HG03457 (cell line): ENCODE data around the gene HOXA10.

Experiments
- ATAC-seq: cut with Tn5 transposase; IDR thresholded peaks from one replicate; pipeline ENCODE4 v1.9.1; 2021; ENCODE audit warnings: moderate number of reproducible peaks; ENCODE audit not compliant: unreplicated experiment

Gene HOXA10

DNA sequence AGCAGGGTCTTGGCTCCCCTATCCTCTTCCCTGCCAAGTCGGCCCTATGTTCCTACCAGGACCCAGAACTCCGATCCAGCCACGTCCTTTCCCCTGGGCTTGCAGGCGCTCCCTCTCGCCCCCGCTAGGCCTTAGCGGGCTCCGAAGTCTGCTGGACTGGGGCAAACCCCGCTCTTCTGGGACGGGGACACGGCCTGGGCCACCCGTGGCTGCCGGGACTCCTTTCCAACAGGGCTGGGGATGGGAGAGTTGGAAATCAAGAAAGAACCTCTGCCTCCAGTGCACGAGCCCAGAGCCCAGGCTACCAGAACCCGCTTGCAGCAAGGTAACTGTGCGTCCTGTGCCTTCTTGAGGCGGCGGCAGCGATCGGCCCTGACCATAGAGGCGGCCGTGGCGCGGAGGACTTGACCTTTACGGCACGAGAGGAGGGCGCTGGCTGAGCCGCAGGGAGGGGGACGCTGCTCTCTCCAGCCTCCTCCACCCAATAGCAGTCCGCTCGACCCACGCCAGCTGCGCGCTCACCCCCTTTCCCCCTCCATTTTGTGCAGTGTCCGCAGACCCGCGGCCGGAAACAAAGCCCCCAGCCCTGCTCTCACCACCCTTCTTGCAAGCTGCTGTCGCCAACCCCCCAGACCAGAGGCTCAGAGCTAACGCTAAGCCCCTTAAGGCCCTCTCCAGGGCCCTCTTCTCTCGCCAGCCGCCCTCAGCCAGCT is 17.9 kb upstream of the HOXA10 start:
- no peak for ATAC-seq

DNA sequence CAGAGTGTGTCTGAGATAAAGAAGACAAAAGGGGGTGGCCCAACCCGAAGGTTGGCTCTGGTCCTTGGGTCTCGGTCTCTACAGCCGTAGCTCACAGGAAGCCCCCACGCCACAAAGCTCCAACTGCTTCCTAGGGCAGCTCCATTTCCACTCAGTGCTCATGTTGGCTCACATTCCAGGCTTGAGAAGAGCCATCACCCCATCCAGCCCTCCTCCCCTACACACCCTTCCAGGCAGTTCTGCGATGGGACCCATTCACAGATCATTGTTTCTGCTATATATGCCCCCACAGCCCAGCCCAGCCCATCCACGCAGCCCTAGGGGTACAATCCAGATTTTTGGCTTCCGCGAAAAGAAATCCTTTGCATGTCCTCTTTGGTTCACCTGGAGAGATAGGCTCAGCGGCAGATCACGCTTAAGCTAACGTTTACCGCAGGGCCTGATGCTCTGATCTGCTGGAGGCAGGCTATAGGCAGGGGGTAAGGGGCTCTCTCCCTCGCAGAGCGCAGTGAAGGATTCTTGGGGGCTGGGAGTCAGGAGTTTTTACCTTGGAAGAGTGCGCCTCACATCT is 17.1 kb upstream of the HOXA10 start:
- no peak for ATAC-seq

DNA sequence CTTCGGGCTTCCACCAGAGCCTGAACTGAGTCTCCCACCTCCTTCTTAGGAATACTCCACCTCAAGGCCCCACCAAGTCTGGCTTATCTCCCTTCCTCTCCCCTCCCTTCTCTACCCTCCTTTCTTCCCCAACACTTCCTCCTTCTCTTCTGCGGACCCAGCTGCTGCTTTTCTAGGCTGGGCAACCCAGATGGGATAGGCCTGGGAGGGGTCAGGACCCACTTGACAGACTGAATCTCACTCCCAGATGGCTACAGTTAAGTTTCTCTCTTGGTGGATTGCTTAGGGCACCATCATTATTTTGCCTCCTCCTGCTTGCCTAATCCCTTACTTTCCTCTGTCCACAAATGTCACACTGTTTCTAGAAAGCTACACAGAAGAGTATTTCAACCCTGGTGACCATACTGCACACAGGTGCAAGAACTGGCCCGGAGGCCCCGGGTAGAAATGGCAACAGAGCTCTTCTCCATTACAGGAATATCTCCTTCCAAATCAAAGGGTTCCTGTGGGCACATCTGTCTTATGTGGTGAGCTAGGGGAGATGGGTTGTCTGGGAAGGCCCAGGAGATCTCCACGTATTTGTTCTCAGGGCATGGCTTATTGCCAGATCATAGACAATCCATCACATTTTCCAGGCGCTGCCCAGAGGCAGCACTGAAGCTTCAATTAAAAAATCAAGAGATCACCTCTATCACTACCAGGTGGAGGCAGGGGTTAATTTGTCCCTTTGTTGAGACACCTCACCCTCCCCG is 16.1 kb upstream of the HOXA10 start:
- ATAC-seq = no peak

DNA sequence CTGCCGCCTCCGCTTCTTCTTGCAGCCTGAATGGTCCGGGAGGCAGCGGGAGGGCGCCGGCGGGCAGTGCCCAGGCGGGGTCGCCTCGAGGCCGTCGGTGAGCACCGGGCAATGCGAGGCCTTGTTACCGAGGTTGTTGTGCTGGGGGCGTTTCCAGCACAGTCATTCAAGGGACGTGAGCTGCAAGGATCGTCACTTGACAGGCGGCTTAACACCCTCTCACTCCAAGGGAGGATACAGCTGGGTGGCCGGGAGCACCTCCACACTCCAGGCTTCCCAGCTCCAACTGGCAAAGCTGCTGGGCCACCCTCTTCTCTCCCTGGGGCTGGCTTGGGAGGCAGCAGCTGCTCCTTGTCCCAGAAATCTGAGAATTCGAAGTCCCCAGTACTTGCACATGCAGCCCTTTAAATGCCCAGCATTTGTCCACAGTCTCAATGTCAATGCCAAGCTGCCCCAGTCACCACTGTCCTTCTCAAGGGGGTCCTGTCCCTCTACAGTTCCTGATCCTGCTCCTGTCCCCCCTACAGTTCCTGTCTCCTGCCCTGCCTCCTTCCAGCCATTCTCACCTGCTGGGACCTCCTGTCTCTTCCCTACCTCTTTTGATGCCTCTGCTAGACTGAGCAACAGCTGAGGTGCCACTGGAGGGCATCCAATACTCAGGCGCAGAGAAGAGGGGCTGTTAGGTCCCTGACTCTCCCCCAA is 15.3 kb upstream of the HOXA10 start:
- no peak for ATAC-seq

DNA sequence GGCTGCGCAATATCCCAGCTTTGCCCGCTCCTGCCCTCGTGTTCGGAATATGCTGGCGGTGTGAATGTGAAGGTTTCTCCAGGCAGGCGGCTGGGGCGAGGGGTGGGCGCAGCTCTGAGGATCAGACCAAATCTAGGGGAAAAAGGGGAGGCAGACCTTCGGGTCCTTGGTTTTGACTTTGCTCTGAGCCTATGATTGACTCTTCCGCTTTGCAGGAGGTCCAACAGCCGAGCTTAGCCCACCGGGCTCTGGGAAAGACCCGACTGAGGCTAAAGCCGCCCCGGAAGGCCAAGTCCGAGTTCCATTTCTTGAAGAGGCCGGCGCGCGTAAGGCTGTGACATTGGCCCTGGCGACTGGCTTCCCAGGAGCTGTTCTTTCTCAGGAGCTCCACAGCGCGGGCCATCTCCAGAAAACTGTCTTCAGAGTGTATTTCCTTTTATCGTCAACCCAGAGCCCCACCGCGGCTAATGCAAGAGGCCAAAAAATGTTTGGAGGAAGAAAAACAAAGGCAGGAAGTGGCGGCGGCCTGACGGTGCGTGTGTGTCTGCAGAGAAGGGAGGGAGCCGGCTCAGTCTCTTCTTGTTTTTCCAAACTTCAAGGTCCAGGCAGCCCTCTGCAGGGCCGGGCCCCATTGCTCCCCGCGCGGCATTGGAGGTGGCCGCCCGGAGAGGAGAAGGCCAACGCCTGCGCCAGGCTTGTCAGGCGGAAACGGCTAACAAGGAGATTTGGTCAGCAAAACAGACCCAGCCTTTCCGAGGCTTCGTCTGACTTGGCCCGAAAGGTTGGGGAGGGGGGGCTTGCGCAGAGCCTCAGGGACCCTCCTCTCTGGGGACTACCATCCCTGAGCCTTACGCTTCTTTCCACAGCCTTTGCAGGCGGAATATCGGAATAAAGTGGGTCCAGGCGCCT is 14.5 kb upstream of the HOXA10 start:
- ATAC-seq = no peak

DNA sequence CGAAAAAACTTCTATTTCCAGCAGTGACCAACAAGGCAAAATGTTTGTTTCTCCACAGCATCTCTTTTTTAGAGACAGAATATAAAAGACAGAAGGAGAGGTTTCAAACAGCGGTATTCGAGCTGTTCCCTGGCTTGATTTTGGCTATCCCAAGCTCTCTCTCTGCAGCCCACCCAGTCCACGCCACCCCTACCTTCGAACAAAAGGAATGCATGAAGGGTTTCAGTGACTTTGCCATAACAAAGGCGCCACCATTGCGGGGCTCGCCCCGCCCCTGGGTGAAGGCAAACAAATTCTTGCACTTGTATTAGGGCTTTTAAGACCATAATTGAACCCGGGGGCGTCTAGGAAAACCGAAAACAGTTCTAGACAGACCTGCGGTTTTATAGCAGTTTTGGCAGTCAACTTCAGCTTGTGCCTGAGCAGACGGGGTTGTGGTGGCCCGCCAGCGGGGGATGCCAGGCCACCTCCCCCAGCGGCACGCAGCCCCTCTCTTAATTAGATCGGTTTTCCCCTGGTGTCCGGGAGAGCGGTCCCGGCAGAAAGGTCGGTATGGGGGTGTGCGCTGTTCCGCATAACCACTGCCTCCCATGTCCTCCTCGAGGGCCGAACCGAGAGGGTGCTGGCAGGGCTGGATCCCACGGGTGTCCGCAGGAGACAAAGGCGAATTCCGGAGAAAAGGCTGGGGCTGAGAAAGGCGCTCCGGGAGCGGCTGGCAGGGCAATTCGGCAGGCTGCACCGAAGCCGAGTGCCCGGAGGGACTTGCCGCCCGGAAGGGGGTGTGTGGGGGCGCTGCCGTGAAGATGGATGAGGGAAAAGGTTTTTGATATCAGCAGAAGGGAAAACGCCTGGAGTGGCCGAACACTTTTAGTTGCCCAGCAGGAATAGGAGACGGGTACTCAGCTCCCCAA is 13.6 kb upstream of the HOXA10 start:
- no peak for ATAC-seq

DNA sequence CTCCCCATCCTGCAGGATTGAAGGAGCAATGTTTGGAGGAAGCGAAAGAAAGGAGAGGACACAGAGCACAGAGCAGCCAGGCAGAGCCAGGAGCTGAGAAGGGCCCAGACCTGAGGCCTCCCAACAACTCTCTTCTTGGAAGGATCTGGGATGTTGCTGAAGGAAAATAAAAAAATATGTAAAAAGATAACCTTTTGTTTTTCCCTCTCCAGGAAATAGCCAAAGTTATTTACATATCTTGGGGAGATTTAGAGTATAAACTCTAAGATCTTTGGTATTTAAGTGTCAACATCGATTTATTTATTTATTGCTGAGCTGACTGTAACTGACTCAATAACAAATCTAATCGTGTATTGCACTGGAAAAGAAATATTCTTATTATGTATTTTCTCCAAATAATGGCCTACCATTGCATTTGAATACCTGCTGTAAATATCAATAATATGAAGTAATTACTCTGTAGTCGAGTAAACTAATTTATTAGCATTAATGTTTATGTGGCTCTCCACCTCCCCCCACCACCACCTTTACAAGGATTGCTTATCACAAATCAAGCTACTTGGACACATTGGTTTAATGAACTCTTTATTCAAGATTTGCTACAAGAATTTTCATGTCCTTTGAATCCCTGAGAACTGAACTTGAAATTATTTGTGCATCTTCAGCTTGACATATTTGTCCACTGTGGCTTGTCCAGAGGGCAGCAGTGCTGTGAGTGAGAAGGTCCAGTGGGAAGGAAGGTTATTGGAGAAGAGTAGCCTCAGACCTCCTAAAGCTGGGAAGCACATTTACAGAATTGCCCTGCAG is 12.8 kb upstream of the HOXA10 start:
- ATAC-seq = no peak

DNA sequence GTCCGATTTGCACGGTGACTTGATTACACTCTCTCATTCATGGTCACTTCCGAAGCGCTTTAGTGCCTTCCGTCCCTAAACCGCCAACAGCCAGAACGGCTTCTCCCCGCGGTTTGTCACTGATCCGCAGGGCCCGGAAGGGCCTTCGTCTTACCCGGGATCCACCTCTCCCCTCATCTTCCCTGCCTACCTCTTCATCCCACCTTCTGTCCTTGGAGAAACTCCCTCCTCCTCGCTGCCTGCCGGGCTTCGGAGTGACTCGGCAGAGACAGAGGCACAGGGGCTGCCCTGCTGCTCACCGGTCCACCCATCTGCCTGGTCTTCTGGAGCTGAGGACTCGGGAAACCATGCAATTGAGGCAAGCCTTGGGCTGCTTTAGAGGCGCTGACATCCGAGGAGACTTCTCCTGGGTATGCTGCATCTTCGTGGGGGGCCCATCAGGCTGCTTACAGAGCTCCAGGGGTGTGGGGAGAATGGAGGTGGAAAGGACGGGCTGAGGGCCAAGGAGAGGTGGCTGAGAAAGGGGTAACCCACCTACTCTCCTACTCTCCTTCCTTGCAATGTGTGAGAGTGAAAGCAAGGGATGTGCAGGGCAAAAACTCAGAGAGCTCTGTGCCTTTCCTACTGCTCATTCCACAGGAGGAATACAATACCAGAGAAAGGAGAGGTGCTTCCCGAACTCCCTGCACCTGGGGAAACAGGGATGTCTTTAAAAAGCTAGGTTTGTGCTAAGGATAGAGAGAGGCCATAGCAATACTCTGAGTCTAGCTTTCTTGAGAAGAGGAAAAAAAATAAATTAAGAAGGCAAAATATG is 11.9 kb upstream of the HOXA10 start:
- ATAC-seq = no peak

DNA sequence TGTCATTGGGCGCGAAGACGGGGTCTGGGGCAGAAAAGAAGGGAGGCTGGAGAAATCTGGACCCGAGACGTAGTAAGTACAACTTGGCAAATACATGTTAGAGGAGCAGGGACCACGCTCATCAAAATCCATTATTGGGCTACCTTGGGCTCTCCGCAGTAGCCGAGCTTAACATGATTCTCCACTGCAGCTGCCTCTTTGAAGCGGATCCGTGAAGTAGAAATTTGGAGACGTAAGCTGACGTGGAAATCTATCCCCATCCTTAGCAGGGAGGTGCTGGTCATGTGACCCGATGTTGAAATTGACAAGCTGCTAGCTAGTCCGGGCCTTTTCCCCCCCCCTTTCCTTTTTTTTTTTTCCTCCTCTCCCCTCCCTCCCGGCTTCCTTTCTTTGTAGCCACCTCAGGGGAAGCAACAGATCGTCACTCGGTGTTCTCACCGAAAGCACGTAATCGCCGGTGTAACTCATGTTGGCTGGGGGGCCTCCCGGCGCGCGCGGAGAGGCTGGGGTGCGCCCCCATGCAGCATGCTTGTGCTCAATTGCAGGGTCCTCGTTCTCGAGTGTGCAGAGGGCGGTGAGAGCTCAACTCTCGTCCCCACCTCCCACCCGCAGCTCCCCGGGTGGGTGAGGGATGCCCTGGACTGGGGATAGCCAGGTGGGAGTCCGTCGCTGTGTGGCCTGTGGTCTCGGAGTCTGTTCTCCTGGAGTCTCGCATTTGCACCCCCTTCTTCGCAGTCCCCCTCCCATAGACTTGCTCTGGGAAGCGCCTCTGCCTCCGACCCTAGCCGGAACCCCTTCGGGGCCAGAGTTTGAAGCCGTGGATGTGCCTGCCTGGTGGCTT is 11.1 kb upstream of the HOXA10 start, which contains the start of gene HOXA11:
Gene HOXA11, minus strand, starts transcription at position 220 of the 841 bp plus-strand sequence. Its CDS starts 88 bp downstream, at position 132.
- ATAC-seq = no peak

DNA sequence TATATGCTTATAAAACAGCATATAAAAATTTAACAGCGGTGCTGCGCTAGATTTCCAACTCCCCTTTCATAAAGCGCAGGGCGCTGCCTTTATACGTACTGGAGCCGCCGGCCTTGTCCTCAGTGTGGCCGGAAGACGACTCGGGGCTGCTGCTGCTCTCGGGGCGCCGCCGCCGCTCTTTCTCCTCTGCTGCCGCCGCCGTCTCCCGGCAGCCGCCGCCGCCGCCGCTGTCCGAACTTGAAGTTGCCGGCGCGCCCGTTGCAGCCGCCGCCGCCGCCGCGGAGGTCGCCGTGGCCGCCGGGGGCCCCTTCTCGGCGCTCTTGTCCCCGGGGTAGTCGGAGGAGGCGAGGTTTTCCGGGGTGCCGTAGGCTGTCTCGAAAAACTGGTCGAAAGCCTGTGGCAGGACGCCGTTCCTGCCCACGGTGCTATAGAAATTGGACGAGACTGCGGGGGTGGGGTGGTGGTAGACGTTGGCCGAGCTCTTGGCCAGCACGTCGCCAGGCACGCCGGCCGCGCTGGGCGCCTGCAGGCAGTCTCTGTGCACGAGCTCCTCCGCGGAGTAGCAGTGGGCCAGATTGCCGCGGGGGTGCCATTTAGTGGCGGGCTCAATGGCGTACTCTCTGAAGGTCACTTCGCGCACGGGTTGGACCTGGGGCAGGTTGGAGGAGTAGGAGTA is 10.4 kb upstream of the HOXA10 start:
- ATAC-seq = no peak

DNA sequence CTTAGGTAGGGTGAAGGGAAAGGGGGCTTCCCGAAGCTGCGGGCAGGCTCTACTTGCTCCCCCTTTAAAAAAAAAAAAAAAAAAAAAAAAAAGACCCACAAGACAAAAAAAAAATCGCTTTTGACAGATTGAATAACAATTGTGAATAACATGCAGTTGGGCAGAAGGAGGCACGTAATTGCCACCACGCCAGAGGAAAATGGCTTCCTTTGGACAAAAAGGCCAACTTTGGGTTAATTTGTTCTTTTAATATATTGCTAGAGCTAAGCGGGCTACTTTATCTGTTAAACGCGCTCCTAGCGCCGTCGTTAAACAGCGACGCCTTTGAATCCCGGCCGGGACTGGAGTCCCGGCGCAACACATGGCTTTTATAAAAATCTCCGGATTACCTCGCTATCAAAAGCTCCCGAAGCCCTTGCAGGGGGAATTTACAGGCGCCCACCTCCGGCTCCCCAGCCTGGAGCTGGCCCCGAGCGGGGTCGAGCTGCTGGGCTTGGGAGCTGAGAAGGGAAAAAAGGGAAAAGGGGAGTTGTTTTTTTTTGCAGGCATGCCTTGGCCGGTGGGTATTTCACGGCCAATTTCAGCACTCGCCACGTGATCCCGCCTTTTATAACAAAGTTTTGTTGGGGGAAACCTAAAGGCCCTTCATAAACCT is 9.7 kb upstream of the HOXA10 start:
- no peak for ATAC-seq

DNA sequence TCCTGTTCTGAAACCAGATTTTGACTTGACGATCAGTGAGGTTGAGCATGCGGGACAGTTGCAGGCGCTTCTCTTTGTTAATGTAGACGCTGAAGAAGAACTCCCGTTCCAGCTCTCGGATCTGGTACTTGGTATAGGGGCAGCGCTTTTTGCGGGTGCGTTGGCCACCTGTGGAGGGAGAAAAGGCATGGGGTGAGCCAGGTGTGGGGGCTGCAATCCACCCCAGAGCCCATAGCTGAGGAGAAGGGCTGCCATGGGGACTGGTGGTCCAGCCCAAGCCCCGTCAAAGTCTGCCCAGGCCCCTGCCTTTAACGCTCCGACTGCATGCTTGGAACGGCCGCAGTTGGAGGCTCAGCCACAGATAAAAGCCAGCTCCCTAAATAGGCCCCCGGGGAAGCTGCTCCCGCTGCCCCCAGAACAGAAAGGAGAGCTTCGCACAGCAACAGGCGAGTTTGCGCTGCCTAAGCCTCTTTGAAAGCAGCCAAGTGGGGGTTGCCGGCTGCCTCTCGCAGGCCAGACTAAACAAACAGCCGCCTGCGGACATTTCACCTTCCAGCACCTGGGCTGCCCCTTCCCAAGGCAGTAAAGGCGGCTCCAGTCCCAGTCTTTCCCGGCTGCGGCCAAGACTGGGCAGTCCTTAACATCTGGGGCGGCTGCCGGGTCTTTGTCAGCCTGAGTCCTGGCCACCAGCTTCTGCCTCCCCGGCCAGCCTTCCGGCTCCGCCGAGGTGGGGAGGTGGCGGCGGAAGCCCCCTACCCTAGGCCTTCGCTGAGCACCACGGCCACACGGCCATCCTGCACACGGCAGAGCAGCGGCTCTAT is 9.0 kb upstream of the HOXA10 start:
- ATAC-seq = no peak

DNA sequence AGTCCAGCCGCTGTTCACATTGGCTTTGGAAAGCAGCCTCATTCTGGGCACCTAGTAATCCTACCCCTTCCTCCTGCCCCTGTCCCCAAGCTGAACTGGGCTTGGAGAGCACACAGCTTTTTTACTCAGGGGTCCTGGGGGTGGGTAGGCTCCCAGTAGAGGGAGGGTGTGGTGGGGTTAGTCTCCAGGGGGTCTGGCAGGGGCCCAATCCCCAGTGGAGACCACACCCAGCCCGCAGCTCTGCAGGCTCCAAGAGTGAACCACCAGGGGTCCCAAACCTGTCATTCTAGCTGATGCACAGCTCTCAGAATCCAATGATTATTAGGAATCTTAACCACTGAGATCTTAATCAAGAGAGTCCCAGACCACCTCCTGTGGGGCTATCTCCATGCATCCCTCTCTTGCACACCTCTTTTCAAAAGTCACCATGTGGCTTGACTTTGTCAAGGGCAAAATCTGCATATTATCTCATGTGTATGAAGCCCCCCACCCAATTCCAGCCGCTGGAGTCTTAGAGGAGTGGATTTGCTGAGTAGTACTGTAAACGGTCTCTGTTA is 8.2 kb upstream of the HOXA10 start:
- no peak for ATAC-seq

DNA sequence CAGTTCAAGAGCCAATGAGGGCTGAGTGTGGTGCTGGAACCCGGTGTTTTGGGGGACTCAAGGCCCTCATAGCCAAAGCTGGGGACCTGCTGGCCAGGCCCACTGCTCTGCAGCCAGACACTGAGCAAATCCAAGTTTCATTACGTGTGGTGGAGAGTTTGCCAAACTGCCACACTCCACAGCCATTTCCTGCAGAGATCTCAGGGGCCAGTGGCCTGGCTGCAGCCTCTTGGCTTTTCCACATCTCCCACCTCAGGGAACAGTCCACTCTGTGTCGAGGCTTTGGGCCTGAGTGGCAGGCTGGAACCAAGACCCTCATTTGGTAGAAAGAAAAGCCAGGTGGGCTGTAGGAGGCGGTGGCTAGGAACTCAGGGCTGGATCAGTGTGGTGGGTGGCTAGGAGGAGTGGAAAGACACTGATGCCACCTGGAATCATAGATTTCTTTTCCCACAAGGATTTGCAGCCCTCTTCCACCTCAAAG is 7.7 kb upstream of the HOXA10 start:
- no peak for ATAC-seq
